ENCODE data around the gene TAAR5. TPM values are rescaled to one million over a fixed set of nuclear protein-coding genes. Genes with fewer than 3 reads are reported as not detected.

TAAR5 gene
- total RNA-seq, 1 donor from 2014 or later = not detected

GRCh38 chr6:132590362-132590761 lies 821 bp upstream of the TAAR5 start:
- no peaks in the 10 kb centered on the region for H3K4me1 ChIP-seq
- H3K27me3 ChIP-seq (ENCODE audit: low read depth) = peaks cover 16% of the 10 kb centered on the region
- no peak overlapping the region for H3K4me3 ChIP-seq
- no peak for DNase-seq
- H3K27ac ChIP-seq (replicated peaks) = no peak overlapping the region
- H3K9me3 ChIP-seq (replicated peaks) = no peaks in the 10 kb centered on the region
- TF ChIP-seq CTCF (IDR thresholded peaks at IDR 0.05; ENCODE audit: borderline replicate concordance) = no peak
- intact Hi-C loops (cut with micrococcal nuclease) = no loop called here
- H3K36me3 ChIP-seq = no peaks in the 10 kb centered on the region

GRCh38 chr6:132587424-132587823 lies 2.1 kb downstream of the TAAR5 start:
- Histone ChIP-seq H3K36me3 (no peaks in the 10 kb centered on the region), H3K27me3 (ENCODE audit: low read depth) (peaks cover 16% of the 10 kb centered on the region), H3K9me3 (replicated peaks) (no peaks in the 10 kb centered on the region), H3K27ac (replicated peaks) (no peak overlapping the region), H3K4me3 (no peak overlapping the region), H3K4me1 (no peaks in the 10 kb centered on the region)
- no peak for TF ChIP-seq CTCF (IDR thresholded peaks at IDR 0.05; ENCODE audit: borderline replicate concordance)
- intact Hi-C loops (cut with micrococcal nuclease) = no loop called here
- DNase-seq = no peak

- peaks cover 10% of the 10 kb centered on the region for H3K27me3 ChIP-seq (ENCODE audit: low read depth)
- DNase-seq = no peak
- intact Hi-C loops (cut with micrococcal nuclease) = no loop called here
- H3K36me3 ChIP-seq = no peaks in the 10 kb centered on the region
- no peak for TF ChIP-seq CTCF (IDR thresholded peaks at IDR 0.05; ENCODE audit: borderline replicate concordance)
- H3K9me3 ChIP-seq (replicated peaks) = peaks cover 10% of the 10 kb centered on the region
- no peak overlapping the region for H3K4me3 ChIP-seq
- no peaks in the 10 kb centered on the region for H3K4me1 ChIP-seq
- no peak overlapping the region for H3K27ac ChIP-seq (replicated peaks)
These were observed 4.8 kb downstream of the TAAR5 start for GRCh38 chr6:132584698-132585097.

GRCh38 chr6:132571774-132572173 lies 17.8 kb downstream of the TAAR5 start:
- Histone ChIP-seq H3K4me1 (no peaks in the 10 kb centered on the region), H3K36me3 (no peaks in the 10 kb centered on the region), H3K27ac (replicated peaks) (no peak overlapping the region), H3K9me3 (replicated peaks) (no peaks in the 10 kb centered on the region), H3K27me3 (ENCODE audit: low read depth) (peaks cover 29% of the 10 kb centered on the region), H3K4me3 (no peak overlapping the region)
- no peak for DNase-seq
- TF ChIP-seq CTCF (IDR thresholded peaks at IDR 0.05; ENCODE audit: borderline replicate concordance) = no peak
- intact Hi-C loops (cut with micrococcal nuclease) = no loop called here

GRCh38 chr6:132570221-132570777 lies 19.2 kb downstream of the TAAR5 start, which contains the start of gene TAAR6:
TSS of gene TAAR6 (plus strand) at chr6:132570322. CDS start at chr6:132570322, 0 bp downstream.
- Histone ChIP-seq H3K36me3 (no peaks in the 10 kb centered on the region), H3K27ac (replicated peaks) (no peak within 1 kb of the TSS), H3K9me3 (replicated peaks) (no peaks in the 10 kb centered on the region), H3K4me3 (no peak within 1 kb of the TSS), H3K4me1 (no peaks in the 10 kb centered on the region), H3K27me3 (ENCODE audit: low read depth) (peaks cover 38% of the 10 kb centered on the region)
- DNase-seq = no peak
- intact Hi-C loops (cut with micrococcal nuclease) = no loop called here
- TF ChIP-seq CTCF (IDR thresholded peaks at IDR 0.05; ENCODE audit: borderline replicate concordance) = no peak

All from left ventricle myocardium inferior (tissue), 1 donor.